Liver (tissue), 9 donors: ENCODE data around the gene SEMA3G. TPM values are rescaled to one million over a fixed set of nuclear protein-coding genes. Genes with fewer than 3 reads are reported as not detected.

Experiments used
- DNase-seq: peaks from one replicate; pipeline ENCODE4 v3.0.0-alpha.2; 2017; ENCODE audit warnings: low spot score
- H3K27ac ChIP-seq, 2 donors: one replicate each; pipeline ENCODE4 v1.7.0; 2013; ENCODE audit warnings: inconsistent platforms in 2 of 2, low read length in 2 of 2, control low read depth in 1 of 2, low read depth in 1 of 2, mild to moderate bottlenecking in 1 of 2
- H3K27me3 ChIP-seq, 4 donors: one replicate each; pipeline versions ENCODE4 v1.6.1 to v1.7.0; 2013; ENCODE audit warnings: low read length in 3 of 4, inconsistent platforms in 1 of 4, mild to moderate bottlenecking in 1 of 4, moderate library complexity in 1 of 4; ENCODE audit not compliant: control insufficient read depth in 4 of 4, insufficient read depth in 4 of 4
- H3K36me3 ChIP-seq, 4 donors: one replicate each; pipeline versions ENCODE4 v1.6.1 to v1.7.0; 2013; ENCODE audit warnings: low read length in 3 of 4, mild to moderate bottlenecking in 3 of 4, low read depth in 1 of 4, moderate library complexity in 1 of 4; ENCODE audit not compliant: control insufficient read depth in 4 of 4, insufficient read depth in 3 of 4
- H3K4me1 ChIP-seq, 4 donors: one replicate each; pipeline versions ENCODE4 v1.6.1 to v1.7.0; 2013; ENCODE audit warnings: low read length in 3 of 4, mild to moderate bottlenecking in 3 of 4, moderate library complexity in 1 of 4; ENCODE audit not compliant: control insufficient read depth in 4 of 4, insufficient read depth in 4 of 4
- H3K4me3 ChIP-seq, 3 donors: one replicate each; pipeline versions ENCODE4 v1.6.1 to v1.7.0; 2013; ENCODE audit warnings: low read length in 3 of 3, control low read depth in 1 of 3, low read depth in 1 of 3, mild to moderate bottlenecking in 1 of 3
- H3K9ac ChIP-seq, 2 donors: one replicate each; pipeline ENCODE4 v1.7.0; 2013; ENCODE audit warnings: low read length in 2 of 2, mild to moderate bottlenecking in 2 of 2, moderate library complexity in 2 of 2, control low read depth in 1 of 2, low read depth in 1 of 2
- H3K9me3 ChIP-seq, 4 donors: one replicate each; pipeline versions ENCODE4 v1.6.1 to v1.7.0; 2013; ENCODE audit warnings: low read length in 3 of 4; ENCODE audit not compliant: control insufficient read depth in 4 of 4
- ATF3 ChIP-seq: IDR thresholded peaks from 2 replicates; pipeline ENCODE4 v1.6.1; 2016; ENCODE audit warnings: antibody characterized with exemption
- EGR1 ChIP-seq, 2 donors: IDR thresholded peaks; 2 replicates each; pipeline ENCODE4 v1.6.1; 2016 to 2018; ENCODE audit warnings: antibody characterized with exemption in 2 of 2, low read depth in 2 of 2
- FOXA1 ChIP-seq: IDR thresholded peaks from 2 replicates; pipeline ENCODE4 v1.6.1; 2016; ENCODE audit warnings: antibody characterized with exemption
- GABPA ChIP-seq, 2 donors: IDR thresholded peaks in 1 of 2; conservative IDR thresholded peaks in 1 of 2; 2 replicates each; pipeline ENCODE4 v1.6.1; 2016; ENCODE audit warnings: antibody characterized with exemption in 2 of 2, mild to moderate bottlenecking in 1 of 2, moderate library complexity in 1 of 2
- HNF4G ChIP-seq: IDR thresholded peaks from 2 replicates; pipeline ENCODE4 v1.6.1; 2016; ENCODE audit warnings: antibody characterized with exemption
- JUND ChIP-seq, 2 donors: IDR thresholded peaks; 2 replicates each; pipeline ENCODE4 v1.6.1; 2016; ENCODE audit warnings: antibody characterized with exemption in 2 of 2
- NR2F2 ChIP-seq: IDR thresholded peaks from 2 replicates; pipeline ENCODE4 v1.6.1; 2016; ENCODE audit warnings: antibody characterized with exemption
- RAD21 ChIP-seq, 2 donors: IDR thresholded peaks; 2 replicates each; pipeline ENCODE4 v1.6.1; 2016; ENCODE audit warnings: antibody characterized with exemption in 2 of 2, mild to moderate bottlenecking in 2 of 2
- REST ChIP-seq: IDR thresholded peaks from 2 replicates; pipeline ENCODE4 v1.6.1; 2016; ENCODE audit warnings: antibody characterized with exemption, mild to moderate bottlenecking
- RXRA ChIP-seq, 2 donors: IDR thresholded peaks; 2 replicates each; pipeline ENCODE4 v1.6.1; 2017 to 2018; ENCODE audit warnings: antibody characterized with exemption in 2 of 2, mild to moderate bottlenecking in 1 of 2
- SP1 ChIP-seq: IDR thresholded peaks from 2 replicates; pipeline ENCODE4 v1.6.1; 2018; ENCODE audit warnings: antibody characterized with exemption, mild to moderate bottlenecking
- YY1 ChIP-seq: IDR thresholded peaks from 2 replicates; pipeline ENCODE4 v1.6.1; 2016; ENCODE audit warnings: antibody characterized with exemption, mild to moderate bottlenecking
- ZBTB33 ChIP-seq: IDR thresholded peaks from 2 replicates; pipeline ENCODE4 v1.6.1; 2016; ENCODE audit warnings: antibody characterized with exemption
- WGBS: extraction: QIAGEN DNeasy Blood & Tissue Kit; methylation state at CpG from one replicate; pipeline ENCODE4 v1.1.7; 2013; 5-methylcytosine and 5-hydroxymethylcytosine counted together
- polyA plus RNA-seq, 2 donors: library from polyadenylated mRNA; stranded (reverse) in 1 of 2; unstranded in 1 of 2; fragments of 200-250 nt in 1 of 2; fragments of >200 nt in 1 of 2; fragmentation: Nextera tagmentation in 1 of 2; extraction: Ambion mirVana in 1 of 2; gene quantifications; one replicate each; pipeline versions ENCODE4 v1.2.1 to v1.2.3, GENCODE V29; 2013 to 2015
- total RNA-seq, 2 donors: library from RNA; depleted of rRNA; stranded (reverse); fragments of >200 nt; gene quantifications; one replicate each; pipeline ENCODE4 v1.2.3, GENCODE V29; 2014
- TF ChIP-seq, protein P1 (sequence below): IDR thresholded peaks from 2 replicates; pipeline ENCODE4 v1.6.1; 2016; ENCODE audit warnings: antibody characterized with exemption
- TF ChIP-seq, protein P2 (sequence below): fragments of 150-350 bp; IDR thresholded peaks from 2 replicates; pipeline ENCODE4 v1.5.1; 2017; ENCODE audit warnings: improper control_type of control experiment, low read depth, low read length; ENCODE audit not compliant: missing input control
- donor health status: healthy.
- donor health status: healthy.
- donor health status: healthy.
- donor health status: healthy.
- donor health status: healthy.

Gene SEMA3G
- total and polyA plus RNA-seq, 4 donors, result 0.47 to 1.2 (median 0.74) TPM

- H3K27me3 ChIP-seq, result no peaks in the 10 kb centered on the region
- no peak overlapping the region for H3K27ac ChIP-seq
- TF ChIP-seq JUND (IDR thresholded peaks at IDR 0.05) (no peak), ZBTB33 (no peak), YY1 (no peak), RAD21 (IDR thresholded peaks at IDR 0.05) (no peak), RXRA (IDR thresholded peaks at IDR 0.05) (no peak), REST (no peak), EGR1 (IDR thresholded peaks at IDR 0.05; ENCODE audit: low read depth in 2 of 2) (no peak), SP1 (no peak), ATF3 (no peak), GABPA (IDR thresholded peaks at IDR 0.05 in 1 of 2, conservative IDR thresholded peaks at IDR 0.05 in 1 of 2) (no peak)
- TF ChIP-seq, protein P1, sequence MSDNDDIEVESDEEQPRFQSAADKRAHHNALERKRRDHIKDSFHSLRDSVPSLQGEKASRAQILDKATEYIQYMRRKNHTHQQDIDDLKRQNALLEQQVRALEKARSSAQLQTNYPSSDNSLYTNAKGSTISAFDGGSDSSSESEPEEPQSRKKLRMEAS, result no peak
- TF ChIP-seq, protein P2, sequence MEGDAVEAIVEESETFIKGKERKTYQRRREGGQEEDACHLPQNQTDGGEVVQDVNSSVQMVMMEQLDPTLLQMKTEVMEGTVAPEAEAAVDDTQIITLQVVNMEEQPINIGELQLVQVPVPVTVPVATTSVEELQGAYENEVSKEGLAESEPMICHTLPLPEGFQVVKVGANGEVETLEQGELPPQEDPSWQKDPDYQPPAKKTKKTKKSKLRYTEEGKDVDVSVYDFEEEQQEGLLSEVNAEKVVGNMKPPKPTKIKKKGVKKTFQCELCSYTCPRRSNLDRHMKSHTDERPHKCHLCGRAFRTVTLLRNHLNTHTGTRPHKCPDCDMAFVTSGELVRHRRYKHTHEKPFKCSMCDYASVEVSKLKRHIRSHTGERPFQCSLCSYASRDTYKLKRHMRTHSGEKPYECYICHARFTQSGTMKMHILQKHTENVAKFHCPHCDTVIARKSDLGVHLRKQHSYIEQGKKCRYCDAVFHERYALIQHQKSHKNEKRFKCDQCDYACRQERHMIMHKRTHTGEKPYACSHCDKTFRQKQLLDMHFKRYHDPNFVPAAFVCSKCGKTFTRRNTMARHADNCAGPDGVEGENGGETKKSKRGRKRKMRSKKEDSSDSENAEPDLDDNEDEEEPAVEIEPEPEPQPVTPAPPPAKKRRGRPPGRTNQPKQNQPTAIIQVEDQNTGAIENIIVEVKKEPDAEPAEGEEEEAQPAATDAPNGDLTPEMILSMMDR, result no peak
- WGBS, result 94% methylated on average over 16 of the region's 16 CpGs
- no peaks in the 10 kb centered on the region for H3K9me3 ChIP-seq
- no peak overlapping the region for H3K9ac ChIP-seq
- H3K36me3 ChIP-seq, result no peaks in the 10 kb centered on the region
- DNase-seq, result no peak
- peaks cover 0 to 4% (median 2%) of the 10 kb centered on the region in 4 donors for H3K4me1 ChIP-seq
- H3K4me3 ChIP-seq, result no peak overlapping the region
Measured at GRCh38 chr3:52442409-52443267, 2.3 kb downstream of the SEMA3G start.

DNA sequence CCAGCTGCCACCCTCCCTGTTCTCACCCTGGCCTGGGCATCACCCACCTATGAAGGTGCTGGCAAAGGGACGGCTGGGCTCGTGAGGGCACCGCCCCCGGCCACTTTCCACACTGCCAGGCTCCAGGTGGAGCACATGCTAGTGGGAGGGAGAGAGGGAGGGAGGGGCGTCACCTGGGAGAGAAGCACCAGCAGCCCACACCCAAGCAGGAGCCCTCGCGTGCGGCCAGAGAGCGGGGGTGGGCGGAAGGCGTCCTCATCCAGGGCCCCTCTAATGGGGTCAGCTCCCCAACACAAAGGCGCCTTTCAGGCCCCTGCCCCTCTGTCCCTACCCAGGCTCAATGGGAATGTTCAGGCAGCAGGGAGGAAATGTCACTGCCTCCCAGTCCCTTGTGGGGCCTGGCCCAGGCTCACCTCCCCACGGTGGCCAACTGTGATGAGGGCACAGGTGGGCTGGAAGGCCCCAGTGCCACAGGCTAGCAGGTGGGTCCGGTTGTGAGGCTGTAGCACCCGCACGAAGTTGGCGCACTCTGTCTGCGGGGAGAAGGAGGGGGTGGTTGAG lies 3.1 kb downstream of the SEMA3G start:
- no peaks in the 10 kb centered on the region for H3K27me3 ChIP-seq
- H3K36me3 ChIP-seq, result no peaks in the 10 kb centered on the region
- H3K4me1 ChIP-seq, result peaks cover 0 to 4% (median 2%) of the 10 kb centered on the region in 4 donors
- no peaks in the 10 kb centered on the region for H3K9me3 ChIP-seq
- H3K27ac ChIP-seq, result no peak overlapping the region
- no peak overlapping the region for H3K4me3 ChIP-seq
- TF ChIP-seq FOXA1, result no peak
- no peak for TF ChIP-seq EGR1 (IDR thresholded peaks at IDR 0.05; ENCODE audit: low read depth in 2 of 2)
- TF ChIP-seq RAD21 (IDR thresholded peaks at IDR 0.05), result no peak
- TF ChIP-seq ZBTB33, result no peak
- TF ChIP-seq, protein P1, result no peak
- no peak for TF ChIP-seq SP1
- no peak for TF ChIP-seq NR2F2
- TF ChIP-seq HNF4G, result no peak
- no peak for DNase-seq
- no peak overlapping the region for H3K9ac ChIP-seq
- WGBS, result 93% methylated on average over 18 of the region's 18 CpGs
